SK-N-SH (cell line): ENCODE data around the gene PLXDC1. TPM values are rescaled to one million over a fixed set of nuclear protein-coding genes. Genes with fewer than 3 reads are reported as not detected.

Experiments
- CTCF ChIA-PET: fragments of 300-600, 350-600 bp; formaldehyde crosslinking; extraction: SDS; loops from one replicate; lab custom pipeline; 2021; lab: Yijun Ruan, JAX
- POLR2A ChIA-PET: fragments of 350-600 bp; sonication (Branson Sonifier 250); formaldehyde crosslinking; extraction: SDS; loops from one replicate; lab custom pipeline; 2020; ENCODE audit warnings: antibody characterized with exemption, inconsistent platforms; lab: Yijun Ruan, JAX
- DNase-seq: peaks from one replicate; pipeline ENCODE4 v3.0.0; 2012
- H2AFZ ChIP-seq: fragments of 200-600 bp; sonication (generic); 2 replicates; pipeline ENCODE4 v1.8.1; 2016; ENCODE audit warnings: antibody characterized with exemption, mild to moderate bottlenecking, low read depth
- H3F3A ChIP-seq: fragments of 200-600 bp; sonication (generic); replicated peaks from 2 replicates; pipeline ENCODE3; 2016; ENCODE audit warnings: antibody characterized with exemption, mild to moderate bottlenecking; ENCODE audit not compliant: insufficient read depth
- H3K27ac ChIP-seq, 2 experiments: fragments of 200-500 bp in 1 of 2; fragments of 200-600 bp in 1 of 2; sonication (Bioruptor generic) in 1 of 2; sonication (generic), shearing (Covaris generic) in 1 of 2; 2 replicates each; pipeline versions ENCODE4 v1.5.1 to v1.6.1; 2014 to 2016; ENCODE audit warnings: low read depth in 2 of 2, inconsistent platforms in 1 of 2, low read length in 1 of 2, mild to moderate bottlenecking in 1 of 2, mixed read lengths in 1 of 2
- H3K27me3 ChIP-seq: fragments of 200-600 bp; sonication (generic), shearing (Covaris generic); 2 replicates; pipeline ENCODE4 v1.6.1; 2016; ENCODE audit warnings: mixed run types; ENCODE audit not compliant: insufficient read depth
- H3K36me3 ChIP-seq, 2 experiments: fragments of 200-500 bp in 1 of 2; fragments of 200-600 bp in 1 of 2; sonication (Bioruptor generic) in 1 of 2; sonication (generic) in 1 of 2; replicated peaks in 1 of 2; 2 replicates each; pipeline versions ENCODE3 to v1.5.1; 2014 to 2016; ENCODE audit warnings: low read length in 1 of 2, mild to moderate bottlenecking in 1 of 2; ENCODE audit not compliant: insufficient read depth in 2 of 2, control insufficient read depth in 1 of 2
- H3K4me1 ChIP-seq, 2 experiments: fragments of 200-500 bp in 1 of 2; fragments of 200-600 bp in 1 of 2; sonication (Bioruptor generic) in 1 of 2; sonication (generic), shearing (Covaris generic) in 1 of 2; 2 replicates each; pipeline versions ENCODE4 v1.5.1 to v1.6.1; 2014 to 2016; ENCODE audit warnings: low read depth in 1 of 2, low read length in 1 of 2, mixed run types in 1 of 2; ENCODE audit not compliant: insufficient read depth in 2 of 2, control insufficient read depth in 1 of 2
- H3K4me2 ChIP-seq: fragments of 200-600 bp; sonication (generic), shearing (Covaris generic); 2 replicates; pipeline ENCODE4 v1.6.1; 2017; ENCODE audit warnings: mixed run types
- H3K4me3 ChIP-seq, 2 experiments: fragments of 200-500 bp in 1 of 2; fragments of 200-600 bp in 1 of 2; sonication (Bioruptor generic) in 1 of 2; sonication (generic), shearing (Covaris generic) in 1 of 2; 2 replicates each; pipeline versions ENCODE4 v1.5.1 to v1.8.1; 2014 to 2016; ENCODE audit warnings: low read depth in 2 of 2, inconsistent platforms in 1 of 2, low read length in 1 of 2, mild to moderate bottlenecking in 1 of 2, mixed read lengths in 1 of 2, moderate library complexity in 1 of 2
- H3K79me2 ChIP-seq: fragments of 200-600 bp; sonication (generic); 2 replicates; pipeline ENCODE4 v1.8.1; 2017; ENCODE audit warnings: mild to moderate bottlenecking; ENCODE audit not compliant: insufficient read depth
- H3K9ac ChIP-seq: fragments of 200-600 bp; sonication (generic); 2 replicates; pipeline ENCODE4 v1.6.1; 2017; ENCODE audit warnings: mixed run types
- H3K9me2 ChIP-seq: fragments of 200-600 bp; sonication (generic); 2 replicates; pipeline ENCODE4 v1.6.1; 2017; ENCODE audit warnings: mixed run types
- H3K9me3 ChIP-seq: fragments of 200-600 bp; sonication (generic); 2 replicates; pipeline ENCODE4 v1.6.1; 2017; ENCODE audit warnings: mixed run types, mild to moderate bottlenecking, moderate library complexity
- H4K20me1 ChIP-seq: fragments of 200-600 bp; sonication (generic); 2 replicates; pipeline ENCODE4 v1.6.1; 2017; ENCODE audit warnings: mild to moderate bottlenecking, mixed run types; ENCODE audit not compliant: insufficient read depth
- CTCF ChIP-seq: fragments of 200-600 bp; sonication (generic); IDR thresholded peaks from 2 replicates; pipeline ENCODE4 v1.6.1; 2017; ENCODE audit warnings: antibody characterized with exemption, mild to moderate bottlenecking, moderate library complexity
- ELF1 ChIP-seq: IDR thresholded peaks from 2 replicates; pipeline ENCODE4 v1.4.0; 2012
- EZH2phosphoT487 ChIP-seq: fragments of 200-600 bp; sonication (generic); IDR thresholded peaks from 2 replicates; pipeline ENCODE4 v1.6.1; 2017; ENCODE audit warnings: low read depth, mixed run types, mild to moderate bottlenecking, antibody characterized with exemption, moderate library complexity, borderline replicate concordance
- FOXM1 ChIP-seq: IDR thresholded peaks from 2 replicates; pipeline ENCODE4 v1.4.0; 2012; ENCODE audit warnings: low read depth, mild to moderate bottlenecking
- GATA2 ChIP-seq: sonication (generic); formaldehyde crosslinking; IDR thresholded peaks from 2 replicates; pipeline ENCODE4 v1.5.0; 2020; ENCODE audit warnings: mild to moderate bottlenecking, missing genetic modification reagents
- MXI1 ChIP-seq: IDR thresholded peaks from 2 replicates; pipeline ENCODE4 v1.6.1; 2012; ENCODE audit warnings: mild to moderate bottlenecking, low read depth, low read length, improper control_type of control experiment
- NFIC ChIP-seq: IDR thresholded peaks from 2 replicates; pipeline ENCODE4 v1.4.0; 2012; ENCODE audit warnings: borderline replicate concordance
- RAD21 ChIP-seq: IDR thresholded peaks from 2 replicates; pipeline ENCODE4 v1.6.1; 2012; ENCODE audit warnings: mild to moderate bottlenecking, low read length
- RCOR1 ChIP-seq: fragments of 150-350 bp; IDR thresholded peaks from 2 replicates; pipeline ENCODE4 v1.6.1; 2017; ENCODE audit warnings: antibody characterized with exemption, low read length
- RXRA ChIP-seq: IDR thresholded peaks from 2 replicates; pipeline ENCODE4 v1.4.0; 2012; ENCODE audit warnings: low read depth, mild to moderate bottlenecking, borderline replicate concordance
- SMC3 ChIP-seq: IDR thresholded peaks from 2 replicates; pipeline ENCODE4 v1.6.1; 2012; ENCODE audit warnings: low read depth, low read length, improper control_type of control experiment
- TAF1 ChIP-seq: IDR thresholded peaks from 2 replicates; pipeline ENCODE4 v1.6.1; 2012; ENCODE audit warnings: low read depth, mild to moderate bottlenecking, low read length, moderate library complexity, borderline replicate concordance
- USF1 ChIP-seq: IDR thresholded peaks from 2 replicates; pipeline ENCODE4 v1.4.0; 2012; ENCODE audit warnings: low read depth, borderline replicate concordance
- WGBS: methylation state at CpG from one replicate; pipeline ENCODE4 v1.1.6; 2017; ENCODE audit warnings: low lambda C conversion rate; 5-methylcytosine and 5-hydroxymethylcytosine counted together
- polyA plus RNA-seq, 3 experiments: library from polyadenylated mRNA; depleted of rRNA; stranded (reverse); fragments of >200 nt; gene quantifications; 2 replicates each; pipeline ENCODE4 v1.2.3, GENCODE V29; 2012
- TF ChIP-seq, protein P1 (sequence below): IDR thresholded peaks from 2 replicates; pipeline ENCODE4 v1.4.0; 2012; ENCODE audit warnings: low read depth
- TF ChIP-seq, protein P2 (sequence below): IDR thresholded peaks from 2 replicates; pipeline ENCODE4 v1.4.0; 2012; ENCODE audit warnings: low read depth, borderline replicate concordance

PLXDC1 gene
- polyA plus RNA-seq, 1 of the 3 experiments (the other 2 are of a cell fraction), result 1.5 TPM

- WGBS, result 53% methylated on average over 10 of the region's 12 CpGs
- H3K9me2 ChIP-seq, result no peaks in the 10 kb centered on the region
- H3K4me3 ChIP-seq, result no peak overlapping the region
- no peak overlapping the region for H3K27ac ChIP-seq
- no peak overlapping the region for H2AFZ ChIP-seq
- peaks cover 6% of the 10 kb centered on the region; the same call in 1 of the 2 replicates for H3K9me3 ChIP-seq
- H3K9ac ChIP-seq, result no peak overlapping the region
- no peak for TF ChIP-seq ELF1
- TF ChIP-seq RAD21, result no peak
- TF ChIP-seq NFIC, result no peak
- TF ChIP-seq, protein P1, sequence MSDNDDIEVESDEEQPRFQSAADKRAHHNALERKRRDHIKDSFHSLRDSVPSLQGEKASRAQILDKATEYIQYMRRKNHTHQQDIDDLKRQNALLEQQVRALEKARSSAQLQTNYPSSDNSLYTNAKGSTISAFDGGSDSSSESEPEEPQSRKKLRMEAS, result no peak
- no peak for TF ChIP-seq CTCF
- no peak for TF ChIP-seq GATA2
- TF ChIP-seq TAF1, result no peak
- no peak for TF ChIP-seq RXRA
- TF ChIP-seq, protein P2, sequence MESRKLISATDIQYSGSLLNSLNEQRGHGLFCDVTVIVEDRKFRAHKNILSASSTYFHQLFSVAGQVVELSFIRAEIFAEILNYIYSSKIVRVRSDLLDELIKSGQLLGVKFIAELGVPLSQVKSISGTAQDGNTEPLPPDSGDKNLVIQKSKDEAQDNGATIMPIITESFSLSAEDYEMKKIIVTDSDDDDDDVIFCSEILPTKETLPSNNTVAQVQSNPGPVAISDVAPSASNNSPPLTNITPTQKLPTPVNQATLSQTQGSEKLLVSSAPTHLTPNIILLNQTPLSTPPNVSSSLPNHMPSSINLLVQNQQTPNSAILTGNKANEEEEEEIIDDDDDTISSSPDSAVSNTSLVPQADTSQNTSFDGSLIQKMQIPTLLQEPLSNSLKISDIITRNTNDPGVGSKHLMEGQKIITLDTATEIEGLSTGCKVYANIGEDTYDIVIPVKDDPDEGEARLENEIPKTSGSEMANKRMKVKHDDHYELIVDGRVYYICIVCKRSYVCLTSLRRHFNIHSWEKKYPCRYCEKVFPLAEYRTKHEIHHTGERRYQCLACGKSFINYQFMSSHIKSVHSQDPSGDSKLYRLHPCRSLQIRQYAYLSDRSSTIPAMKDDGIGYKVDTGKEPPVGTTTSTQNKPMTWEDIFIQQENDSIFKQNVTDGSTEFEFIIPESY, result no peak
- no peak for TF ChIP-seq USF1
- TF ChIP-seq MXI1, result no peak
- no peak for TF ChIP-seq FOXM1
- TF ChIP-seq EZH2phosphoT487, result no peak
- no peak for TF ChIP-seq RCOR1
- TF ChIP-seq SMC3, result no peak
- no peak for DNase-seq
- POLR2A ChIA-PET, result no interaction called here
- peaks cover 5% of the 10 kb centered on the region; the same call in 1 of the 2 replicates for H3K27me3 ChIP-seq
- no peak overlapping the region for H3K4me2 ChIP-seq
- H3F3A ChIP-seq, result no peaks in the 10 kb centered on the region
- H4K20me1 ChIP-seq, result no peaks in the 10 kb centered on the region
- no peaks in the 10 kb centered on the region for H3K36me3 ChIP-seq
- no peaks in the 10 kb centered on the region for H3K4me1 ChIP-seq
- no peaks in the 10 kb centered on the region for H3K79me2 ChIP-seq
- CTCF ChIA-PET, result interaction anchor here (1.2 kb wide), 1 partner anchor 68 kb away, joined by 3 read pairs; no protein-coding TSS in a partner anchor
Measured at GRCh38 chr17:39051001-39051585, 100.3 kb downstream of the PLXDC1 start.
